ENCODE results near the gene ART3.

DNA sequence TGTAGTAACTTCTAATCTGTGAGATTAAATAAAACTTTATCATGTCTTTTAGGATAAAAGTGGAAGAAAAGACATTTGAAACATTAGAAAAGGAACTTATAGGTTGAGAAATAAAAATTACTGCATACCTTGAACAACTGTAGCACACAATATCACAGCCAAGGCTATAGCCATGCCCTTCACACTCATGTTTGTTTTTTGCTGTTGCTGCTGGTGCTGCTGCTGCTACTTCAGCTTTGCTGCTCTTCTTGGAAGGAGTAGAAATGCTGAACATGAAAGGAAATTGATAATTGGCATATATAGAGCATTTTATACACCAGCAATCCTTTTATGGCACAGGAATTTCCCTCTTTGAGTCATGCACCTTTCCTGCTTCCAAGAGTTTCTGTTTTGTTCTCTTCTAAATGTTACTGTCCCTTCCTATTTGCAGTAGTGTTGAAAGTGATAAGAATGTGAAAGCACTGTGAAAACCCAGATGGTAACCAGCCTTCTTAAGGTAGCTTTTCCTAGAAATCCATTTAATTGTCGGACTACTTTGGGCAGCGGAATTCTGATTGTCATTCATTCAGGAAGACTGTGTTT lies 38.6 kb upstream of the ART3 start, which contains the start of gene CXCL11:
- TF ChIP-seq CTCF (IDR thresholded peaks at IDR 0.05) (no peak), POLR2A (IDR thresholded peaks at IDR 0.05) (no peak)
